Nucleus accumbens (tissue), 56 donors: Measurements from ENCODE around the gene CSF3R.

Experiments
- DNase-seq, 56 donors: peaks; one replicate each; lab custom pipeline; 2025; lab: John Stamatoyannopoulos, UW

Gene CSF3R

GRCh38 chr1:36463803-36464604 lies 18.7 kb downstream of the CSF3R start, which contains the start of gene MRPS15:
TSS of gene MRPS15 (minus strand) at chr1:36464384. CDS start at chr1:36464275, 109 bp downstream.
- DNase-seq: peak; percentile 57 to 98 (median 92)

- DNase-seq: no peak
These were observed 19.3 kb downstream of the CSF3R start for GRCh38 chr1:36463463-36463802.

- peak in 7 of 56 donors; percentile 4 to 30 (median 16) for DNase-seq
These were observed 23.8 kb downstream of the CSF3R start for GRCh38 chr1:36458910-36459309.

GRCh38 chr1:36457691-36458090 lies 25.0 kb downstream of the CSF3R start:
- DNase-seq: no peak

- no peak for DNase-seq
These were observed 26.3 kb downstream of the CSF3R start for GRCh38 chr1:36456391-36456928.

GRCh38 chr1:36455386-36455785 lies 27.3 kb downstream of the CSF3R start:
- peak in 12 of 56 donors; percentile 5 to 43 (median 16) for DNase-seq

GRCh38 chr1:36453600-36454388 lies 28.9 kb downstream of the CSF3R start:
- DNase-seq: no peak

GRCh38 chr1:36453051-36453450 lies 29.7 kb downstream of the CSF3R start:
- no peak for DNase-seq

GRCh38 chr1:36450919-36451305 lies 31.8 kb downstream of the CSF3R start:
- no peak for DNase-seq

GRCh38 chr1:36450270-36450918 lies 32.3 kb downstream of the CSF3R start, which contains the start of gene OSCP1:
TSS of gene OSCP1 (minus strand) at chr1:36450451. CDS start at chr1:36450369, 82 bp downstream.
- peak; percentile 50 to 96 (median 90) for DNase-seq

- no peak for DNase-seq
These were observed 34.1 kb downstream of the CSF3R start for GRCh38 chr1:36448530-36449056.

GRCh38 chr1:36447450-36447849 lies 35.3 kb downstream of the CSF3R start:
- no peak for DNase-seq

GRCh38 chr1:36446746-36447145 lies 36.0 kb downstream of the CSF3R start:
- no peak for DNase-seq

- peak in 4 of 56 donors; percentile 1 to 47 (median 10) for DNase-seq
These were observed 36.4 kb downstream of the CSF3R start for GRCh38 chr1:36446271-36446670.

- DNase-seq: no peak
These were observed 39.4 kb downstream of the CSF3R start for GRCh38 chr1:36443297-36443696.

GRCh38 chr1:36442337-36442736 lies 40.4 kb downstream of the CSF3R start:
- no peak for DNase-seq

- DNase-seq: no peak
These were observed 42.1 kb downstream of the CSF3R start for GRCh38 chr1:36440646-36441045.

- no peak for DNase-seq
These were observed 42.7 kb downstream of the CSF3R start for GRCh38 chr1:36440044-36440443.

- no peak for DNase-seq
These were observed 44.0 kb downstream of the CSF3R start for GRCh38 chr1:36438715-36439114.

GRCh38 chr1:36436821-36437220 lies 45.9 kb downstream of the CSF3R start:
- no peak for DNase-seq

- no peak for DNase-seq
These were observed 49.6 kb downstream of the CSF3R start for GRCh38 chr1:36433102-36433501.
